Hematopoietic multipotent progenitor cell (in vitro differentiated cells): ENCODE results near the gene POMGNT2. TPM values are rescaled to one million over a fixed set of nuclear protein-coding genes. Genes with fewer than 3 reads are reported as not detected.

Experiments
- total RNA-seq: library from RNA; depleted of rRNA; stranded (reverse); fragments of >200 nt; gene quantifications from one replicate; pipeline ENCODE4 v1.2.3, GENCODE V29; 2012

POMGNT2 gene
- total RNA-seq, 1 donor = 14.0 TPM

Other genes starting within 250 kb of the POMGNT2 start
- not detected for gene CYP8B1, start 230.2 kb downstream of the POMGNT2 start, total RNA-seq
- gene ZNF662, start 199.9 kb downstream of the POMGNT2 start, total RNA-seq = 7.3 TPM
- 1.6 TPM for gene GASK1A, start 126.8 kb downstream of the POMGNT2 start, total RNA-seq
- 51.2 TPM for gene SNRK, start 180.5 kb upstream of the POMGNT2 start, total RNA-seq